ENCODE data around the gene TCTA.
A peak's percentile ranks its signal among the peaks of the same experiment; 100 is the strongest.

Gene TCTA

GRCh38 chr3:49413338-49413734 is 1.1 kb downstream of the TCTA start:
- no peak for TF ChIP-seq CTCF (IDR thresholded peaks at IDR 0.05; ENCODE audit: insufficient read depth, low read length, missing control alignments)
- ChIA-PET POLR2A (interaction anchor here (1.1 to 2.5 kb wide), 3 partner anchors 8 to 74 kb away, joined by 4 to 22 read pairs (median 16); partner anchors contain the start of gene USP4), CTCF (interaction anchor here (0.9 kb wide), 1 partner anchor 73 kb away, joined by 3 read pairs; the partner anchor contains the start of gene USP4)
- no peak for DNase-seq (ENCODE audit: low read depth, low spot score)
- H3K4me3 ChIP-seq (ENCODE audit: low read depth, low read length), result peak overlapping the region; percentile 96

GRCh38 chr3:49414753-49415152 is 2.5 kb downstream of the TCTA start:
- ChIA-PET CTCF (no interaction called here), POLR2A (no interaction called here)
- TF ChIP-seq CTCF (IDR thresholded peaks at IDR 0.05; ENCODE audit: insufficient read depth, low read length, missing control alignments), result no peak
- no peak overlapping the region for H3K4me3 ChIP-seq (ENCODE audit: low read depth, low read length)
- DNase-seq (ENCODE audit: low read depth, low spot score), result no peak

GRCh38 chr3:49415931-49416601 is 3.8 kb downstream of the TCTA start:
- TF ChIP-seq CTCF (IDR thresholded peaks at IDR 0.05; ENCODE audit: insufficient read depth, low read length, missing control alignments), result no peak
- CTCF ChIA-PET, result interaction anchor here (0.8 kb wide), 1 partner anchor 76 kb away, joined by 3 read pairs; the partner anchor contains the start of gene USP4
- no peak for DNase-seq (ENCODE audit: low read depth, low spot score)
- no peak overlapping the region for H3K4me3 ChIP-seq (ENCODE audit: low read depth, low read length)
- POLR2A ChIA-PET, result interaction anchor here (1.5 kb wide), 1 partner anchor 13 kb away, joined by 5 read pairs; the partner anchor contains the start of gene NICN1

GRCh38 chr3:49416867-49417266 is 4.6 kb downstream of the TCTA start:
- POLR2A ChIA-PET, result interaction anchor here (1.0 to 1.5 kb wide), 2 partner anchors 12 to 42 kb away, joined by 3 to 5 read pairs; partner anchors contain the start of gene NICN1

GRCh38 chr3:49417516-49418120 is 5.4 kb downstream of the TCTA start:
- POLR2A ChIA-PET, result interaction anchor here (1.0 kb wide), 1 partner anchor 41 kb away, joined by 3 read pairs; no protein-coding TSS in a partner anchor
- TF ChIP-seq CTCF (IDR thresholded peaks at IDR 0.05; ENCODE audit: insufficient read depth, low read length, missing control alignments), result no peak
- H3K4me3 ChIP-seq (ENCODE audit: low read depth, low read length), result no peak overlapping the region
- CTCF ChIA-PET, result interaction anchor here (1.0 kb wide), 1 partner anchor 247 kb away, joined by 3 read pairs; no protein-coding TSS in a partner anchor
- no peak for DNase-seq (ENCODE audit: low read depth, low spot score)

More at GRCh38 chr3:49416867-49417266, 4.6 kb downstream of the TCTA start:
- CTCF ChIA-PET, result no interaction called here
- TF ChIP-seq CTCF (IDR thresholded peaks at IDR 0.05; ENCODE audit: insufficient read depth, low read length, missing control alignments), result no peak
- no peak for DNase-seq (ENCODE audit: low read depth, low spot score)
- no peak overlapping the region for H3K4me3 ChIP-seq (ENCODE audit: low read depth, low read length)

- CTCF ChIA-PET, result interaction anchor here (0.7 to 1.1 kb wide), 2 partner anchors 52 to 82 kb away, joined by 3 to 9 read pairs; partner anchors contain the start of gene USP4
- no peak for DNase-seq (ENCODE audit: low read depth, low spot score)
- POLR2A ChIA-PET, result interaction anchor here (0.6 to 1.8 kb wide), 4 partner anchors 9 to 82 kb away, joined by 3 to 16 read pairs (median 6); partner anchors contain the start of genes RHOA, TCTA and USP4
- no peak overlapping the region for H3K4me3 ChIP-seq (ENCODE audit: low read depth, low read length)
- TF ChIP-seq CTCF (IDR thresholded peaks at IDR 0.05; ENCODE audit: insufficient read depth, low read length, missing control alignments), result no peak
Measured at GRCh38 chr3:49421890-49422378, 9.7 kb downstream of the TCTA start.
